ENCODE results near the gene GLS.

DNA sequence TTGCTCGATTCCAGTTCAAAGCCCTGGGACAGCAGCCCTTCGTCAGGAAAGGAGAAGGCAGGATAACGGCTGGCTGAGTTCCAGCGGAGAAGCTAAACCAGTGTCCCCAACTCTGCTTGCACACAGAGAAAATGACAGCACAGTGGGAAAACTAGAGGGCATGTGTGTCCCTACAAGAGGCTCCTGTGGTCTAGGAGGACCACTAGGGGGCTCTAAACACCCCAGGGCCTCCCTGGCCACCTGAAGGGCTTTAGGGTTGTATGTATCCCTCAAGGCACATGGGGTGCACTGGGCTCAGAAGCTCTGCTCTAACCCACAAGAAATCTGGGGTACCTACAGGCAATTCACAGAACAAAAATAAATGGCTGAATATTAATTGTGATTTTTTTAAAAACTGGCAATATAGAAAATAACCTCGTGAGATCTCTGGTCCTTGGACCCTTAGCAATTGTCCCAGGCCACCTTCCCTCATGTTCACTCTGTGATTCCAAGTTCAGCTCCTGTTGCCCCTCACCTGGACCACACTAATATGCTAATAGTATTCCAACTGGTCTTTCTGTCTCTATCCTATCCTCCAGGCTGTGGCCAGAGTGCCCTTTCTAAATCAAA lies 115.8 kb downstream of the GLS start:
- TF ChIP-seq DPF2 (IDR thresholded peaks at IDR 0.05) (no peak), SMAD3 (CRISPR knock-in tag; conservative IDR thresholded peaks at IDR 0.05) (no peak), SREBF1 (IDR thresholded peaks at IDR 0.05; ENCODE audit: borderline replicate concordance, low read depth, low read length) (no peak), ZNF263 (CRISPR knock-in tag; IDR thresholded peaks at IDR 0.05; ENCODE audit: borderline replicate concordance) (no peak), GABPA (tag; conservative IDR thresholded peaks at IDR 0.05; ENCODE audit: low read depth) (no peak)
- TF ChIP-seq, protein P1, sequence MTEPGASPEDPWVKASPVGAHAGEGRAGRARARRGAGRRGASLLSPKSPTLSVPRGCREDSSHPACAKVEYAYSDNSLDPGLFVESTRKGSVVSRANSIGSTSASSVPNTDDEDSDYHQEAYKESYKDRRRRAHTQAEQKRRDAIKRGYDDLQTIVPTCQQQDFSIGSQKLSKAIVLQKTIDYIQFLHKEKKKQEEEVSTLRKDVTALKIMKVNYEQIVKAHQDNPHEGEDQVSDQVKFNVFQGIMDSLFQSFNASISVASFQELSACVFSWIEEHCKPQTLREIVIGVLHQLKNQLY (CRISPR knock-in tag; conservative IDR thresholded peaks at IDR 0.05), result no peak

All from K562 (cell line).